SJSA1 (cell line): ENCODE results near the gene SCFD2. TPM values are rescaled to one million over a fixed set of nuclear protein-coding genes. Genes with fewer than 3 reads are reported as not detected.
"Not testable (repeated sequence)": the region's sequence is repeated elsewhere in the genome, so short reads cannot be mapped to it uniquely, and the experiment has no call there.

ENCODE experiments used
- DNase-seq, 2 experiments: peaks; one replicate each; pipeline ENCODE4 v3.0.0-alpha.2; 2015 to 2020; ENCODE audit warnings: low spot score in 2 of 2, low read depth in 1 of 2
- H3K27ac ChIP-seq: fragments of 250-450 bp; sonication (Bioruptor Pico); 2 replicates; pipeline ENCODE4 v1.5.1; 2020; ENCODE audit warnings: mild to moderate bottlenecking, moderate library complexity
- H3K27me3 ChIP-seq: fragments of 250-450 bp; sonication (Bioruptor Pico); replicated peaks from 2 replicates; pipeline ENCODE4 v1.5.1; 2020; ENCODE audit warnings: mild to moderate bottlenecking, moderate library complexity
- H3K36me3 ChIP-seq: fragments of 250-450 bp; sonication (Bioruptor Pico); 2 replicates; pipeline ENCODE4 v1.5.1; 2020; ENCODE audit warnings: mild to moderate bottlenecking
- H3K4me1 ChIP-seq: fragments of 250-450 bp; sonication (Bioruptor Pico); replicated peaks from 2 replicates; pipeline ENCODE4 v1.6.1; 2021; ENCODE audit warnings: mild to moderate bottlenecking
- H3K4me3 ChIP-seq: fragments of 250-450 bp; sonication (Bioruptor Pico); 2 replicates; pipeline ENCODE4 v1.5.1; 2020; ENCODE audit warnings: mild to moderate bottlenecking
- H3K9me3 ChIP-seq: fragments of 250-450 bp; sonication (Bioruptor Pico); replicated peaks from 2 replicates; pipeline ENCODE4 v1.5.1; 2020; ENCODE audit warnings: mild to moderate bottlenecking
- total RNA-seq: library from RNA; depleted of rRNA; stranded (reverse); fragments of >200 nt; shearing (Covaris generic); gene quantifications from 2 replicates; pipeline ENCODE4 v1.2.3, GENCODE V29; 2014

Gene SCFD2
- total RNA-seq, 1 experiment from 2014 or later: 18.5 TPM

- no peaks in the 10 kb centered on the region for H3K36me3 ChIP-seq
- peaks cover 18% of the 10 kb centered on the region for H3K4me1 ChIP-seq
- peak in 1 of 2 experiments; percentile 81 for DNase-seq
- H3K27me3 ChIP-seq: no peaks in the 10 kb centered on the region
- peak overlapping the region; percentile 75 for H3K27ac ChIP-seq
- no peak overlapping the region for H3K4me3 ChIP-seq
- H3K9me3 ChIP-seq: no peaks in the 10 kb centered on the region
Observed at GRCh38 chr4:53321151-53321983, 44.5 kb downstream of the SCFD2 start.

GRCh38 chr4:53315300-53315699 lies 50.6 kb downstream of the SCFD2 start:
- DNase-seq: no peak

GRCh38 chr4:53314252-53314651 lies 51.6 kb downstream of the SCFD2 start:
- no peaks in the 10 kb centered on the region for H3K36me3 ChIP-seq

More at GRCh38 chr4:53315300-53315699, 50.6 kb downstream of the SCFD2 start:
- Histone ChIP-seq H3K4me1 (peaks cover 2% of the 10 kb centered on the region), H3K36me3 (no peaks in the 10 kb centered on the region), H3K27ac (no peak overlapping the region), H3K27me3 (no peaks in the 10 kb centered on the region), H3K9me3 (no peaks in the 10 kb centered on the region), H3K4me3 (no peak overlapping the region)

GRCh38 chr4:53313510-53313909 lies 52.4 kb downstream of the SCFD2 start:
- no peaks in the 10 kb centered on the region for H3K36me3 ChIP-seq
- H3K9me3 ChIP-seq: no peaks in the 10 kb centered on the region
- no peak for DNase-seq
- H3K27ac ChIP-seq: no peak overlapping the region
- no peak overlapping the region for H3K4me3 ChIP-seq
- no peaks in the 10 kb centered on the region for H3K27me3 ChIP-seq
- H3K4me1 ChIP-seq: no peaks in the 10 kb centered on the region

More at GRCh38 chr4:53314252-53314651, 51.6 kb downstream of the SCFD2 start:
- Histone ChIP-seq H3K27me3 (no peaks in the 10 kb centered on the region), H3K27ac (no peak overlapping the region), H3K9me3 (no peaks in the 10 kb centered on the region), H3K4me1 (no peaks in the 10 kb centered on the region), H3K4me3 (no peak overlapping the region)
- DNase-seq: no peak

- Histone ChIP-seq H3K36me3 (no peaks in the 10 kb centered on the region; the same call in 1 of the 2 replicates), H3K27me3 (no peaks in the 10 kb centered on the region), H3K4me3 (no peak overlapping the region), H3K27ac (no peak overlapping the region), H3K4me1 (no peaks in the 10 kb centered on the region), H3K9me3 (no peaks in the 10 kb centered on the region)
- DNase-seq: no peak
Observed at GRCh38 chr4:53309321-53310040, 56.4 kb downstream of the SCFD2 start.

GRCh38 chr4:53307819-53308780 lies 57.8 kb downstream of the SCFD2 start:
- Histone ChIP-seq H3K27me3 (no peaks in the 10 kb centered on the region), H3K4me1 (no peaks in the 10 kb centered on the region), H3K27ac (no peak overlapping the region), H3K9me3 (no peaks in the 10 kb centered on the region), H3K36me3 (no peaks in the 10 kb centered on the region; the same call in 1 of the 2 replicates), H3K4me3 (no peak overlapping the region)
- DNase-seq: no peak

- DNase-seq: no peak
- H3K27ac ChIP-seq: no peak overlapping the region
- no peaks in the 10 kb centered on the region for H3K9me3 ChIP-seq
- H3K4me3 ChIP-seq: no peak overlapping the region
- H3K27me3 ChIP-seq: no peaks in the 10 kb centered on the region
- no peaks in the 10 kb centered on the region; the same call in 1 of the 2 replicates for H3K36me3 ChIP-seq
- H3K4me1 ChIP-seq: no peaks in the 10 kb centered on the region
Observed at GRCh38 chr4:53307210-53307609, 58.7 kb downstream of the SCFD2 start.

GRCh38 chr4:53306729-53307128 lies 59.1 kb downstream of the SCFD2 start:
- Histone ChIP-seq H3K36me3 (no peaks in the 10 kb centered on the region; the same call in 1 of the 2 replicates), H3K9me3 (no peaks in the 10 kb centered on the region), H3K4me3 (no peak overlapping the region), H3K27ac (no peak overlapping the region), H3K4me1 (no peaks in the 10 kb centered on the region), H3K27me3 (no peaks in the 10 kb centered on the region)
- DNase-seq: no peak

GRCh38 chr4:53292209-53292608 lies 73.7 kb downstream of the SCFD2 start:
- H3K27me3 ChIP-seq, DNase-seq, H3K9me3 ChIP-seq, H3K27ac ChIP-seq, H3K36me3 ChIP-seq, H3K4me1 ChIP-seq, H3K4me3 ChIP-seq: not testable (repeated sequence)

GRCh38 chr4:53281438-53281837 lies 84.4 kb downstream of the SCFD2 start:
- no peak overlapping the region for H3K4me3 ChIP-seq
- H3K27me3 ChIP-seq: no peaks in the 10 kb centered on the region
- no peak for DNase-seq
- no peak overlapping the region for H3K27ac ChIP-seq
- no peaks in the 10 kb centered on the region for H3K9me3 ChIP-seq
- H3K36me3 ChIP-seq: no peaks in the 10 kb centered on the region
- H3K4me1 ChIP-seq: no peaks in the 10 kb centered on the region

GRCh38 chr4:53280846-53281245 lies 85.0 kb downstream of the SCFD2 start:
- H3K4me3 ChIP-seq: no peak overlapping the region
- H3K4me1 ChIP-seq: no peaks in the 10 kb centered on the region
- no peaks in the 10 kb centered on the region for H3K27me3 ChIP-seq
- H3K9me3 ChIP-seq: no peaks in the 10 kb centered on the region
- H3K27ac ChIP-seq: no peak overlapping the region
- no peaks in the 10 kb centered on the region for H3K36me3 ChIP-seq
- DNase-seq: no peak

- Histone ChIP-seq H3K4me3 (no peak overlapping the region), H3K27ac (no peak overlapping the region), H3K36me3 (no peaks in the 10 kb centered on the region), H3K9me3 (no peaks in the 10 kb centered on the region), H3K4me1 (no peaks in the 10 kb centered on the region), H3K27me3 (no peaks in the 10 kb centered on the region)
- DNase-seq: no peak
Observed at GRCh38 chr4:53274609-53275268, 91.1 kb downstream of the SCFD2 start.

GRCh38 chr4:53273726-53274125 lies 92.1 kb downstream of the SCFD2 start:
- Histone ChIP-seq H3K27ac (no peak overlapping the region), H3K4me3 (no peak overlapping the region), H3K36me3 (no peaks in the 10 kb centered on the region), H3K4me1 (no peaks in the 10 kb centered on the region), H3K9me3 (no peaks in the 10 kb centered on the region), H3K27me3 (no peaks in the 10 kb centered on the region)
- no peak for DNase-seq
